Bronchial epithelial cell (primary cell): ENCODE data around the gene PRKAR2A. TPM values are rescaled to one million over a fixed set of nuclear protein-coding genes. Genes with fewer than 3 reads are reported as not detected.
A peak's percentile ranks its signal among the peaks of the same experiment; 100 is the strongest.
"Not testable (repeated sequence)": the region's sequence is repeated elsewhere in the genome, so short reads cannot be mapped to it uniquely, and the experiment has no call there.

Experiments used
- DNase-seq: peaks from one replicate; pipeline ENCODE4 v3.0.0-alpha.2; 2010; ENCODE audit warnings: low read depth
- FAIRE-seq: peaks from 2 replicates; lab custom pipeline; 2011; peaks lifted over from hg19 to GRCh38; lab: Jason Lieb, UNC
- H3K27me3 ChIP-seq: 2 replicates; pipeline ENCODE4 v1.5.1; 2011; ENCODE audit warnings: low read length; ENCODE audit not compliant: control insufficient read depth, insufficient read depth
- H3K36me3 ChIP-seq: 2 replicates; pipeline ENCODE4 v1.5.1; 2011; ENCODE audit warnings: low read length; ENCODE audit not compliant: control insufficient read depth, insufficient read depth
- H3K4me3 ChIP-seq: 2 replicates; pipeline ENCODE4 v1.5.1; 2011; ENCODE audit warnings: mild to moderate bottlenecking, low read depth, low read length, control low read depth
- total RNA-seq: library from RNA; depleted of rRNA; stranded (reverse); fragments of >200 nt; gene quantifications from 2 replicates; pipeline ENCODE4 v1.2.1, GENCODE V29; 2014
- TF ChIP-seq, protein P1 (sequence below): IDR thresholded peaks from 2 replicates; pipeline ENCODE4 v1.5.1; 2011; ENCODE audit warnings: mild to moderate bottlenecking, moderate library complexity, low read length, control low read depth, inconsistent platforms; ENCODE audit not compliant: insufficient read depth, severe bottlenecking

The PRKAR2A gene
- total RNA-seq, 1 donor from 2014 or later, result 28.7 TPM

DNA sequence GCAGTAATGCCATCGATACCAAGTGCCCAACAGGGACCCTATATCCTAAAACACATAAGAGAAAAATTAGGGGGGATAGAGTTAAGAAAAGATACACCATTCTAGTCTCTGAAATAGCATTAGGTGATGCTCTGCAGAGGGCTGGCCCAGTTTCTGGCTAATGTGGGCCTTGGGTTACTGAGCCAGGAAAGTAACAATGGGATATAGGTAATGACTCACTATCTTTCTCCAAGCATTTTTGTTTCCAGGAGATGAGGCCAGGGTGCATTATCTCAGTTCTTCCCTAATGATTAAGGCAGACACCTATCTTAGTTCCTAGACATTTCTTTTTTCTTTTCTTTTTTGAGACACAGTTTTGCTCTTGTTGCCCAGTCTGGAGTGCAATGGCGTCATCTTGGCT is 50.0 kb downstream of the PRKAR2A start:
- DNase-seq (peak; percentile 19), FAIRE-seq (no peak)
- Histone ChIP-seq H3K4me3 (no peak overlapping the region), H3K36me3 (no peaks in the 10 kb centered on the region), H3K27me3 (no peaks in the 10 kb centered on the region)
- TF ChIP-seq, protein P1, sequence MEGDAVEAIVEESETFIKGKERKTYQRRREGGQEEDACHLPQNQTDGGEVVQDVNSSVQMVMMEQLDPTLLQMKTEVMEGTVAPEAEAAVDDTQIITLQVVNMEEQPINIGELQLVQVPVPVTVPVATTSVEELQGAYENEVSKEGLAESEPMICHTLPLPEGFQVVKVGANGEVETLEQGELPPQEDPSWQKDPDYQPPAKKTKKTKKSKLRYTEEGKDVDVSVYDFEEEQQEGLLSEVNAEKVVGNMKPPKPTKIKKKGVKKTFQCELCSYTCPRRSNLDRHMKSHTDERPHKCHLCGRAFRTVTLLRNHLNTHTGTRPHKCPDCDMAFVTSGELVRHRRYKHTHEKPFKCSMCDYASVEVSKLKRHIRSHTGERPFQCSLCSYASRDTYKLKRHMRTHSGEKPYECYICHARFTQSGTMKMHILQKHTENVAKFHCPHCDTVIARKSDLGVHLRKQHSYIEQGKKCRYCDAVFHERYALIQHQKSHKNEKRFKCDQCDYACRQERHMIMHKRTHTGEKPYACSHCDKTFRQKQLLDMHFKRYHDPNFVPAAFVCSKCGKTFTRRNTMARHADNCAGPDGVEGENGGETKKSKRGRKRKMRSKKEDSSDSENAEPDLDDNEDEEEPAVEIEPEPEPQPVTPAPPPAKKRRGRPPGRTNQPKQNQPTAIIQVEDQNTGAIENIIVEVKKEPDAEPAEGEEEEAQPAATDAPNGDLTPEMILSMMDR, result no peak

DNA sequence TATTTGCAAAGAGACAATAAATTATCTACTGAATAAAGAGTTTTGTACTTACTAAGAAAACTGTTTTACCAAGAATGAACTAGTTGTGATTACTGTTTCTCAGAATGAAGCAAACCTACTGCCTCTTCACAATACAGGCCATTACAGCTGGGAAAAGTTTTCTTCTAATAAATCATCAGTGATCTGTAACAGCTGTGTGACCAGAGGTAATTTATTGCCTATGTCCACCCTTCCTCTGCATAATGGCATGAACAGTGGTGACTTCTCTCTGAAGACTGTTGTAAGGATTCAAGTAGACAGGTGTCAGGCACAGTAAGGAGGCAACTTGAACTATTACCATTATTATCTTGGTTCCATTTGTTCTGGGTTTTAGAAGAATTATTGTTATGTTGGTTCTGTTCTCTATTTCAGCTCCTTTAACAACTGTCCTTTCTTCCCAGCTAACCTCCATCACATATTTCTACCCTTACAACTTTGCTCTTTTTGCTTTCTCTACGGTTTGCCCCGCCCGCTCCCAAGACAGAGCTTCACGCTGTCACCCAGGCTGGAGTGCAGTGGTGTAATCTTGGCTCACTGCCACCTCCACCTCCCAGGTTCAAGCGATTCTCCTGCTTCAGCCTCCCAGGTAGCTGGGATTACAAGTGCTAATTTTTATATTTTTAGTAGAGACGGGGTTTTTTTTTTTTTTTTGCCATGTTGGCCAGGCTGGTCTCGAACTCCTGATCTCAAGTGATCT is 51.5 kb downstream of the PRKAR2A start:
- no peaks in the 10 kb centered on the region for H3K27me3 ChIP-seq
- TF ChIP-seq, protein P1, result no peak
- DNase-seq (no peak), FAIRE-seq (no peak)
- no peak overlapping the region for H3K4me3 ChIP-seq
- H3K36me3 ChIP-seq, result no peaks in the 10 kb centered on the region

DNA sequence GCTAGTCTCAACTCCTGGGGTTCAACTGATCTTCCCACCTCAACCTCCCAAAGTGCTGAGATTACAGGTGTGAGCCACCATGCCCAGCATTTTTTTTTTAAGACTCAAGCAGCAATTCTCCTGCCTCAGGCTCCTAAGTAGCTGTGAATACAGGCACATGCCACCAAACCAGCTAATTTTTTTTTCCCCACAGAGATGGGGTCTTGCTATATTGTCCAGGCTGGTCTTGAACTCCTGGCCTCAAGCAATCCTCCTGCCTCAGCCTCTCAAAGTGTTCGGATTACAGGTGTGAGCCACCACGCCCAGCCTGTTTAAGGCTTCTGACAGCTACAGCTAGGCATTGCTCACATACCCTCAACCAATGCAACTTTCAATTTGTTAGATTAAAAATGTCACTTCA is 54.2 kb downstream of the PRKAR2A start:
- H3K27me3 ChIP-seq, H3K4me3 ChIP-seq: not testable (repeated sequence)

DNA sequence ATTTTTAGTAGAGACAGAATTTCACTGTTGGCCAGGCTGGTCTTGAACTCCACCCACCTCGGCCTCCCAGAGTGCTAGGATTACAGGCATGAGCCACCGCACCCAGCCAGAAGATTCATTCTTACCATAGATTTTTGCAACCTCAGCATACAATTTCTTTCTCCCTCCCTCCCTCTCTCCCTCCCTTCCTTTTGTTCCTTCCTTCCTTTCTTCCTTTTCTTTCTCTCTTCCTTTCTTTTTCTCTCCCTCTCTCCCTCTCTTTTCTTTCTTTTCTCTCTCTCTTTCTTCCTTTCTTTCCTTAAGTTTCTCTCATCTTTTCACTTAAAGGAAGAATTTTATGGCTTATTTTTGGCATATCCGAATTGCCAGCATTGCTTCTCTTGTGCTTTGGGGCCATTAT is 58.0 kb downstream of the PRKAR2A start:
- Histone ChIP-seq H3K36me3 (no peaks in the 10 kb centered on the region), H3K27me3 (no peaks in the 10 kb centered on the region), H3K4me3 (no peak overlapping the region)
- no peak for FAIRE-seq
- DNase-seq, result no peak
- TF ChIP-seq, protein P1, result no peak

More for the DNA sequence above, 54.2 kb downstream of the PRKAR2A start:
- H3K36me3 ChIP-seq, FAIRE-seq, DNase-seq: not testable (repeated sequence)

DNA sequence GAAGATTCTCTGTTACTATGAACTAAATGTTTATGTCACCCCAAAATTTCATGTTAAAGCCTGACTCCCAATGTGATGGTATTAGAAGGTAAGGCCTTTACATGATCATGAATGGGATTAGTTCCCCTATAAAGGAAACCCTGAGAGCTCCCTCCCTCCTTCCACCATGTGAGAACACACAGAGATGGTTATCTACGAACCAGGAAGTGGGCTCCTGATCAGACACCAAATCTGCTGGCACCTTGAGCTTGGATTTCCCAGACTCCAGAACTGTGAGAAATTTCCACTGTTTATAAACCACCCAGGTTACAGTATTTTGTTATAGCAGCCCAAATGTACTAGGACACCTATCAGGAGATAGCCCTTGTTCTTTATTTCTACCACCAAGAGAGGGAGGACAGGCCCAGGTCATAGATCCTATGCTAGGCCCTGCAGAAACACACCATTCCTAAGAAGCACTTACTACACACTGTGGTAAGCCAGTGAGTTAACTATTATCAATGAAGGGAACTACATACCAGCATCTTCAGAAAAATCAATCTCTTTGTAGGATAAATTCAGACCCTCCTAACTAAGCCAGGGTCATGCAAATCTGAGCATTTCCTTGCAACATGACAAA is 59.0 kb downstream of the PRKAR2A start:
- DNase-seq (no peak), FAIRE-seq (no peak)
- H3K27me3 ChIP-seq, result no peaks in the 10 kb centered on the region
- no peaks in the 10 kb centered on the region for H3K36me3 ChIP-seq
- TF ChIP-seq, protein P1, result no peak
- no peak overlapping the region for H3K4me3 ChIP-seq

DNA sequence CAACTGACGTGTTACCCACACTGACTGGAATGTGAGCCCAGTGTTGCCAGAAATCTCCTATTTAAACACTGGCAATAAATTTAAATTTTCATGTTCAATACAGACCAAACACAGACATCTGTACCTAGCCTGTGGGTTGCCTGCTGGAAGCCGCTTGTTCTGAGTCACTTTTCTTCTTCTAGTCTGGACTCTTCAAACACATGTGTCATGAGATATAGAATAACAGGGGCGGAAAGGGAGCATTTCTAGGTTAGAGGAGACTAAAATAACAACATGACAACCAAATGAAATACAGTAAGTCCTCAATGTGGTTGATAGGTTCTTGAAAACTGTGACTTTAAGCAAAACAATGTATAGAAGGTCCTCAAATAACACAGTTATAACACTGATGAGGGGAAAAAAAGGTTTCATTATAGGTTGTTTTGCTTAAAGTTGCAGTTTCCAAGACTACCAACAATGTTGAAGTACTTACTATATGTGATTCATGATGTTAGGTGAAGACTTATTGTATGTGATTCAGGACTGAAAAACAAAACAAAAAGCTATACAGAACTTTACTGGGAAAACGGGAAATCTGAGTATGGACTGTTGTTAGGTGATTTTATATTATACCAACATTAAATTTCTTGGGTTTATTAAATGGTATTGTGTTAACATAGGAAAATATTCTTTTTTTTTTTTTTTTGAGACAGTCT is 63.1 kb downstream of the PRKAR2A start:
- TF ChIP-seq, protein P1, result no peak
- Histone ChIP-seq H3K36me3 (peaks cover 6% of the 10 kb centered on the region), H3K4me3 (no peak overlapping the region), H3K27me3 (no peaks in the 10 kb centered on the region)
- DNase-seq (peak; percentile 90), FAIRE-seq (no peak)
